ENCODE results near the gene PLEK.
"Not testable (repeated sequence)": the region's sequence is repeated elsewhere in the genome, so short reads cannot be mapped to it uniquely, and the experiment has no call there.

Gene PLEK

DNA sequence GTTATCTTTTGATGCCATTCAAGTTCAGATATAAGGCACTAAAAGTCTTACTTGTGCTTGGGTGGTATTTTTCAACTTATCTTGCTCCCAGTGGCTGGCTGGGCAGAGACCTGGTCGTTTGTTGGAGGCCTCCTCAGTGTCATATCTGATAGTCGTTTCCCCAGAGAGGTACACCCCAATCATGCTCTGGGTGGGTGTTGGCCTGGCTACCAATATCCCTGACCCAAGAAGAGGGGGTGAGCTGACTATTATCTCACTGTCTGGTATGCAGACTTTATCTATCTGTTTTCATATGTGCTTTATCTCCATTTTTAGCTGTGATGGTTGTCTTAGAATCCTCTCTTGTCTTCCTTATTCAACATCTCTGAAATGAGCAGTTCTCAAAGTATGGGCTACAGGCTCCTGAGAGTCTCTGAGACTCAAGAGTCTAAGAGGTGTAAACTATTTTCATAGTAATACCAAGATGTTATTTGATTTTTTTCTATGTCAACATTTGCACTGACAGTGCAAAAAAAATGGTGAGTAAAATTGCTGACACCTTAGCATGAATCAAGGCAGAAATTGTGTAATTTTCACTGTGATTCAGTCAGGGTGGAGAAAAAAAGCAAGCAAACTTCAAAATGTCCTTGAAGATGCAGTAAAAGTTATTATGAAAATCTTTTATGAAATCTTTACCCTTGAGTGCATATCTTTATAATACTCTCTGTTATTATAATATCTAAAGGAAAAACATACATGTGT, 12.3 kb upstream of the PLEK start:
- DNase-seq (ENCODE audit: low spot score) = no peak

DNA sequence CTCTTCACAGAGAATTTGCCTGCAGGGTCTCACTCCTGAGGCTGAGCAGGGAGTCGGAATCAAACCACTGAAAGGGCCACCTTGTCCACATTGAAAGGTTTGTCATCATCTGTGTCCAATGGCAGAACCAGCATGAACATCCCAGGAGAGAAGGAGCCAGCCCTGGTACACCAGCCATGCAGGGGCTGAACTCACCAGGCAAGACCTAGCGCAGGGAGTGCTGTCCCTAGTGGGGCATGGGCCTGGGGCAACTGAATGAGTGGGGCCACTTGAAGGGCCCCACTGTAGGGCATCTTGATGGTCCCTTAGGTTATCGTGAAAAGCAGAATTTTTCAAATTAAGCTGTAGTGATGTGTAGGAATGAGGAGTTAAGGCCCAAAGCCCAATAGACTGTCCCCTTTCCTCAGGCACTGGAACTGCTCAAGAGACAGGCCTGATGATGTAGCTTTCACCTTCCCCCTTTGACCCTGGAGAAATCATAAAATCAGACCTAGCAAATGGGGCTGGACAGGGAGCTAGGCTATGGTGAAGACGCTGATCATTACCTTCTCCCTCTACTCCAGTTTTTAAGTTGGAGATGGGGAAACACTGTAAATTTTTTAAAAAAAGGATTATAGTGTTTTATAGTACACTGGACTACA, 8.4 kb upstream of the PLEK start:
- no peak for DNase-seq (ENCODE audit: low spot score)

- DNase-seq (ENCODE audit: low spot score) = peak; percentile 36
Measured at GRCh38 chr2:68357605-68358337, 7.3 kb upstream of the PLEK start.

DNA sequence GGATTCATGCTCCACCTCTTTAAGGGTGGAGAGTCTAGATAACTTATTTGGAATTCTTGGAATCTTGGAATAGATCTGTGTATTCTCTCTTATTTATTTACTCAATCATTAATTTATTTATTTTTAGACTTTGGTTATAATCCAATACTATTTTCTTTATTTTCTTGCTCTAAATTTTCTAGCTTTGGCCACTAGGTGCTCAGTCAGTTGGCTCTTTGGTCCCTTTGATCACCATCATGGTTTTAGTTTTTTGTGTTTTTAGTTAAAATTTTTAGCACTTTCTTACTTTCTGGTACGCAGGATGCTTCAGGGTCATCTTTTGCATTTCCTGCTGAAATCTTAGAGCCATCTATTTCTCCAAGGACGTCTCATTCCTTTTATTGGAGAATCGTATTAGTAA, 5.2 kb upstream of the PLEK start:
- no peak for DNase-seq (ENCODE audit: low spot score)

GRCh38 chr2:68362069-68362468, 3.0 kb upstream of the PLEK start:
- peak; percentile 63 for DNase-seq (ENCODE audit: low spot score)

- no peak for DNase-seq (ENCODE audit: low spot score)
Measured at GRCh38 chr2:68362749-68363148, 2.3 kb upstream of the PLEK start.

- no peak for DNase-seq (ENCODE audit: low spot score)
Measured at GRCh38 chr2:68363721-68364120, 1.4 kb upstream of the PLEK start.

DNA sequence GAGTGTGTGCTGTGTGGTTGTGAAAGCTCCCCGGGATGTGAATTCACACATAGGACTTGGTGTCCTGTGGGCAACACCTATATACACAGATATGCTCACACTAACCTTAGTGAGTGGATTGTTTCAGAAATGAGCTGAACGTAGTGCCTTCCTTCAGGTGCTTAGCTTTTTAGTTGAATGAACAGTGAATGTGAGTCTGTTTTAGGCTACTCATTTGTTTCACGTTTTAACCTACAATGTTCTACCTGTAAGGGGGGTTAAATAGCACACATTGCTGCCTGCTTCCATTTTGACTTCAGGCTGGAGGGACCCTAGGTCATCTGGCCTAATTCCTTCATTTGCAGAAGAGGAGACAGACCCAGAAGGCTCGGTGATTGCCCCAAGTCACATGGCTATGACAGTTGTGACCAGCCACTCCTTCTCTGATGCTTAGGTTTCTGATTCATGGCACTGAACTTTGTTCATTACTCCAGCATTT, 1.0 kb downstream of the PLEK start:
- DNase-seq (ENCODE audit: low spot score) = no peak

DNA sequence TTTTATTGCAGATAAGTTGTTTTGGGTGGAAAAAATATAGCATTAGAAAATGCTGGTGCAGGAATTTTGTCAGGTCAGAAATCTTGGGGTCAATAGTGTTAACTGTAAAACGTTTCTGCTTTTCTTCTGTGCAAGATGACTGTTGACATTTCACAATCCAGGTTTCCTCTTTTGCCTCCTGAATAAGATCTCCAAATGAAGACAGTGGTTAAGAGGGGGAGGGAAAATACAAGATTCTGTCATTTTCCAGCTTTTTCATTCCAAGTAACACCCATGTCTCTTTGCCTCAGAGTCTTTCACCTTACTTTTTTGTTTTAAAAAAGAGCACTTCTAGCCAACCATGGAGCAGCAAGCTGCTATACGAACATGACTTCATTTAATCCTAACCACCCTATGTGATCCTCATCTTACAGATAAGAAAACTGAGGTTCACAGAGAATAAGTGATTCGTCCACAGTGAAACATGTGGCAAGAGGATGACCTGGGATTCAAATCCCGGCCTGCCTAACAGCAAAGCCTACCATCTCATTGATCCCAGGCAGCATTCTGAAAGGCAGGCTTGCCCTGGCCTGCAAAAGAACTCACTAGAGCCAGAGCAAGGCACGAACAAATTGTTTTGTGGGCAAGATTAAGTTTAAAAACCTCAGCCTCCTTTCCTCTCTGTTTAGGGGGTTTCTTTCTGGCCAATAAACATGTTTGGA, 3.0 kb downstream of the PLEK start:
- DNase-seq (ENCODE audit: low spot score) = no peak

GRCh38 chr2:68368654-68369336, 3.7 kb downstream of the PLEK start:
- DNase-seq (ENCODE audit: low spot score) = no peak

DNA sequence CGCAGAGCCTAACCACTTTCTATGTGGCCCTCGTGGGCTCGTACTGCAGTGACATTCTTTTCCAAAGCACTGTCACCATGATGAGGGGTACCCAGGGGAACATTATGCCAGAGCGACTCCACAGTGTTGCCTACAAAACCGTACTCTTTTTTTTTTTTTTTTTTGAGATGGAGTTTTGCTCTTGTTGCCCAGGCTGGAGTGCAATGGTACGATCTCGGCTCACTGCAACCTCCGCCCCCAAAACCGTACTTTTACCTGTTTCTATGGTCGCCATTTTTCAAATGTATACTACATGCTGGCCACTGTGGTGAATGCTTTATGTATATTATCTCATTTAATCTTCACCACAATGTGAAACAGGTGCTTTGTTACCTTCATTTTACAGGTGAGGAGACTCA, 4.3 kb downstream of the PLEK start:
- DNase-seq (ENCODE audit: low spot score) = no peak

DNA sequence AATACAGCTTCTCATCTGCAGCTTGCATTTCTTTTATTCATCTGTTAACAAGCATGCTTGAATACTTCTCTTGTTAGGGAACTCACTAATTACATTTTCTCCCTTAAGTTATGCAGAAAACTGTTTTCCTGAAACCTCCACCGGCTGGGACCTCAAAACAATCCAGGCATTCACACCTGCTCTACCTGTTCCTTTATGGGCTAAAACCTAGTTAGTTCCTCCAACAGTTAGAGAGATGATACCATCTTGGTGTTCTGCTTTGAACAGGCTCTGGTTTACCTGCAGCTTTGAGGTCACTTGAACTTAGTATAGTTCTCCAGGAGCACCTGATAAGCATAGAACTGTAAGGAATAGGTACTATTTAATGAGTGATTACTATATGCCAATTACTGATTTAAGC, 6.1 kb downstream of the PLEK start:
- no peak for DNase-seq (ENCODE audit: low spot score)

- DNase-seq (ENCODE audit: low spot score) = no peak
Measured at GRCh38 chr2:68371581-68371980, 6.5 kb downstream of the PLEK start.

GRCh38 chr2:68372485-68372884, 7.4 kb downstream of the PLEK start:
- DNase-seq (ENCODE audit: low spot score) = no peak

GRCh38 chr2:68374184-68374583, 9.1 kb downstream of the PLEK start:
- DNase-seq (ENCODE audit: low spot score) = no peak

DNA sequence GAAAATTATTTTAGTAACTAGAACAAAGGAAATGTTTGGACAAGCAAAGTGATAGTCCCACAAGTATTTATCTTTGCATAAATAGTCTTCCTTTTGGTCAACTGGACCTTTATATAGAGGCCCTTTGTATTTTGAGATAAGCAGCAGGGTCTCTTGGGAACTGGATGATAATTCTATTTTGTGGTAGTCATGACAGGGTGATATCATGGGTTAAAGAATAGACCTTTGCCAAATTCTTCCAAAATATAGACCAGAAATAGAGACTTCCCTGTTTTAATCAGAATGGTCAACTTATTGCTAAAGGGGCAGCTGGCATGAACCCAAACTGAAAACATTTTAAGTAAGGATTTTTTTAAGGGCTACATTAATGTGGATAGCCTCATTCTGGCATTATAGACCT, 10.5 kb downstream of the PLEK start:
- DNase-seq (ENCODE audit: low spot score) = peak; percentile 85

DNA sequence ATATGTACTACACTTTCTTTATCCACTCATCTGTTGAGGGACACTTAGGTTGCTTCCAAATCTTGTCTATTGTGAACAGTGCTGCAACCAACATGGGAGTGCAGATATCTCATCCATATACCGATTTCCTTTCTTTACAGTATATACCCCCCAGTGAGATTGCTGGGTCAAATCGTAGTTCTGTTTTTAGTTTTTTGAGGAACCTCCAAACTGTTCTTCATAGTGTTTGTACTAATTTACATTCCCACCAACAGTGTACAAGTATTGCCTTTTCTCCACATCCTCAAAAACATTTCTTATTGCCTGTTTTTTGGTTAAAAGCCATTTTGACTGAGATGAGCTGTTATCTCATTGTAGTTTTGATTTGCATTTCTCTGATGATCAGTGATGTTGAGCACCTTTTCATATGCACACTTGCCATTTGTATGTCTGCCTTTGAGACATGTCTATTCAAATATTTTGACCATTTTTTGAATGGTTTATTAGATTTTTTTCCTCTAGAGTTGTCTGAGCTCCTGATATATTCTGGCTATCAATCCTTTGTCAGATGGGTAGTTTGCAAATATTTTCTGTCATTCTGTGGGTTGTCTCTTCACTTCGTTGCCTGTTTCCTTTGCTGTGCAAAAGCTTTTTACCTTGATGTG, 12.2 kb downstream of the PLEK start:
- DNase-seq (ENCODE audit: low spot score) = no peak

GRCh38 chr2:68378779-68379178, 13.7 kb downstream of the PLEK start:
- DNase-seq (ENCODE audit: low spot score) = not testable (repeated sequence)

- no peak for DNase-seq (ENCODE audit: low spot score)
Measured at GRCh38 chr2:68379184-68379708, 14.2 kb downstream of the PLEK start.

DNA sequence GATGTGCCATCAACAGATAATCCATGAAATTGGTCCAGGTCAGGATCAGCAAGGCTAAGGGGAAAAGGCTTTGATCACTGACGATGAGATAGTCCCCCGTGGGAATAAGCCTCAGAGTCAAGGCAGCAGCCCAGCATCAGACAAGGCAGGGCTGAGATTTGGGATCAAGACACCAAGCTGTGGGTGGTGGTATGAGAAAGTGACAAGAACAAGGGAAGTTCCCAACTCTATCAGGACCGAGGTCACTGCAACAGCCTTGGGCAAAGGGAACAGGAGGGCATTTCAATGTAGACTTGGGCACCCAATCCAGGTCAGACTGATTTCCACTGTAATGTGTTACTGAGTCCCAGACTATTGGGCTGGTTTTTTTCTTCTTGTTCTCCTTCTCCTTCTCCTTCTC, 18.7 kb downstream of the PLEK start:
- no peak for DNase-seq (ENCODE audit: low spot score)

- no peak for DNase-seq (ENCODE audit: low spot score)
Measured at GRCh38 chr2:68384485-68385107, 19.5 kb downstream of the PLEK start.
